GM23338 (cell line): Measurements from ENCODE around the gene SCYGR6.
"Not testable (repeated sequence)": the region's sequence is repeated elsewhere in the genome, so short reads cannot be mapped to it uniquely, and the experiment has no call there.

Experiments used
- CREB1 ChIP-seq: fragments of 250-450 bp; sonication (Bioruptor Pico); IDR thresholded peaks from 2 replicates; pipeline ENCODE4 v1.5.0; 2020; ENCODE audit warnings: low read depth, mild to moderate bottlenecking, moderate library complexity
- CTCF ChIP-seq, 2 experiments: fragments of 200-600 bp in 1 of 2; sonication (generic) in 1 of 2; conservative IDR thresholded peaks; 2 replicates each; pipeline versions ENCODE4 v1.5.1 to v1.6.1; 2016 to 2017; ENCODE audit warnings: antibody characterized with exemption in 2 of 2, low read depth in 2 of 2, mild to moderate bottlenecking in 2 of 2, moderate library complexity in 1 of 2
- EZH2 ChIP-seq: fragments of 200-600 bp; sonication (generic); IDR thresholded peaks from one replicate; pipeline ENCODE4 v1.8.0; 2017; ENCODE audit warnings: antibody characterized with exemption, mild to moderate bottlenecking, low read depth; ENCODE audit not compliant: unreplicated experiment
- EZH2phosphoT487 ChIP-seq: fragments of 200-600 bp; sonication (generic); IDR thresholded peaks from one replicate; pipeline ENCODE4 v1.8.1; 2018; ENCODE audit warnings: antibody characterized with exemption; ENCODE audit not compliant: unreplicated experiment
- JUNB ChIP-seq: IDR thresholded peaks from one replicate; pipeline ENCODE4 v1.6.1; 2016; ENCODE audit warnings: antibody characterized with exemption; ENCODE audit not compliant: unreplicated experiment
- NANOG ChIP-seq: IDR thresholded peaks from 2 replicates; pipeline ENCODE4 v1.6.1; 2016; ENCODE audit warnings: antibody characterized with exemption, borderline replicate concordance
- POLR2AphosphoS5 ChIP-seq: IDR thresholded peaks from 2 replicates; pipeline ENCODE4 v1.6.1; 2016; ENCODE audit warnings: antibody characterized with exemption, low read depth
- REST ChIP-seq: IDR thresholded peaks from one replicate; pipeline ENCODE4 v1.6.1; 2018; ENCODE audit warnings: antibody characterized with exemption; ENCODE audit not compliant: unreplicated experiment
- STAT1 ChIP-seq: IDR thresholded peaks from one replicate; pipeline ENCODE4 v1.6.1; 2016; ENCODE audit warnings: antibody characterized with exemption; ENCODE audit not compliant: unreplicated experiment
- ZNF114 ChIP-seq: fragments of 250-450 bp; sonication (Bioruptor Pico); IDR thresholded peaks from 2 replicates; pipeline ENCODE4 v1.5.0; 2020; ENCODE audit warnings: mild to moderate bottlenecking, moderate library complexity
- ZNF331 ChIP-seq: fragments of 250-450 bp; sonication (Bioruptor Pico); IDR thresholded peaks from 2 replicates; pipeline ENCODE4 v1.5.0; 2020; ENCODE audit warnings: low read depth, mild to moderate bottlenecking, moderate library complexity
- TF ChIP-seq, protein P1 (sequence below): IDR thresholded peaks from 2 replicates; pipeline ENCODE4 v1.6.1; 2016; ENCODE audit warnings: antibody characterized with exemption

DNA sequence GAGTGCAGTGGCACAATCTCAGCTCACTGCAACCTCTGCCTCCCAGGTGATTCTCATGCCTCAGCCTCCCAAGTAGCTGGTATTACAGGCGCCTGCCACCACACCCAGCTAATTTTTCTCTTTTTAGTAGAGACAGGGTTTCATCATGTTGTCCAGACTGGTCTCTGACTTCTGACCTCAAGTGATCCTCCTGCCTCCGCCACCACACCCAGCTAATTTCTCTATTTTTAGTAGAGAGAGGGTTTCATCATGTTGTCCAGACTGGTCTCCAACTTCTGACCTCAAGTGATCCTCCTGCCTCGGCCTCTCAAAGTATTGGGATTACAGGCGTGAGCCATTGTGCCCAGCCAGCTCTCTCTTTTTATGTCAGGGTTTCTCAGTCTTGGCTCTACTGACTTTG lies 31.7 kb upstream of the SCYGR6 start:
- not testable (repeated sequence) for TF ChIP-seq CTCF (conservative IDR thresholded peaks at IDR 0.05; ENCODE audit: low read depth in 2 of 2); POLR2AphosphoS5; ZNF331 (CRISPR knock-in tag); REST; EZH2; CREB1; EZH2phosphoT487; JUNB; STAT1; ZNF114; NANOG
- TF ChIP-seq, protein P1, sequence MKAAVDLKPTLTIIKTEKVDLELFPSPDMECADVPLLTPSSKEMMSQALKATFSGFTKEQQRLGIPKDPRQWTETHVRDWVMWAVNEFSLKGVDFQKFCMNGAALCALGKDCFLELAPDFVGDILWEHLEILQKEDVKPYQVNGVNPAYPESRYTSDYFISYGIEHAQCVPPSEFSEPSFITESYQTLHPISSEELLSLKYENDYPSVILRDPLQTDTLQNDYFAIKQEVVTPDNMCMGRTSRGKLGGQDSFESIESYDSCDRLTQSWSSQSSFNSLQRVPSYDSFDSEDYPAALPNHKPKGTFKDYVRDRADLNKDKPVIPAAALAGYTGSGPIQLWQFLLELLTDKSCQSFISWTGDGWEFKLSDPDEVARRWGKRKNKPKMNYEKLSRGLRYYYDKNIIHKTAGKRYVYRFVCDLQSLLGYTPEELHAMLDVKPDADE = not testable (repeated sequence)
